COLO668 (cell line): ENCODE results near the gene MRPS24.
"Not testable (repeated sequence)": the region's sequence is repeated elsewhere in the genome, so short reads cannot be mapped to it uniquely, and the experiment has no call there.

ENCODE experiments used
- DNase-seq: peaks from one replicate; lab custom pipeline; 2025; ENCODE audit not compliant: unreplicated experiment; lab: John Stamatoyannopoulos, UW

MRPS24 gene

DNA sequence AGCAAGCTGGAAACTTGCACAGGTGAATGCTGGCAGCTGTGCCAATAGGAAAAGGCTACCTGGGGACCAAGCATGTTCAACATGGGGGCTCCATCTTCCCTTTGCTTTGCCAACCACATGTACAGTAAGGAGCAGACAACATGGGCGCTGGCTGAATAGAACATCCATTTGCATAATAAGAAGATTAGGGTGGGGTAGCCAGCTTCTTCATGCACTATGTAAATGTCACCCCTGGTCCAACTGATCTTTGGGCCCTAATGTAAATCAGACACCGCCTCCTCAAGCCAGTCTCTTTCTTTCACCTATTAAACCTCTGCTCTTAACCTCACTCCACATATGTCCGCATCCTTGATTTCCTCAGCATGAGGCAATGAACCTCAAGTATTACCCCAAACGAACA is 26.0 kb downstream of the MRPS24 start:
- no peak for DNase-seq

DNA sequence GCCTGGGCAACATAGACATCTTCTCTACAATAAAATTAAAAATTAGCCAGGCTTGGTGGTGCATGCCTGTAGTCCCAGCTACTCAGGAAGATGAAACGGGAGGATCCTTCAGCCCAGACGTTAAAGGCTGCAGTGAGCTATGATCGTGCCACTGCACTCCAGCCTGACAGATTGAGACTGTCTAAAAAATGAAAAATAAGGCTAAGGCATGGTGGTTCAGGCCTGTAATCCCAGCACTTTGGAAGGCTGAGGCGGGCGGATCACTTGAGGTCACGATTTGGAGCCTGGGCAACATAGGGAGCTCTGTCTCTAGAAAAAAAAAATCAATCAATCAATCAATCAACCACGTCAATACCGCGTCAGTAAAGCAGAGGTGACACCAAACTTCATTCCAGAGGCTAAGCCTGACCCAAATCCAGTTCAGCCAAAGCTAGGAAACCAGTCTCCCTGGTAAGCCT is 31.1 kb downstream of the MRPS24 start:
- DNase-seq: no peak

DNA sequence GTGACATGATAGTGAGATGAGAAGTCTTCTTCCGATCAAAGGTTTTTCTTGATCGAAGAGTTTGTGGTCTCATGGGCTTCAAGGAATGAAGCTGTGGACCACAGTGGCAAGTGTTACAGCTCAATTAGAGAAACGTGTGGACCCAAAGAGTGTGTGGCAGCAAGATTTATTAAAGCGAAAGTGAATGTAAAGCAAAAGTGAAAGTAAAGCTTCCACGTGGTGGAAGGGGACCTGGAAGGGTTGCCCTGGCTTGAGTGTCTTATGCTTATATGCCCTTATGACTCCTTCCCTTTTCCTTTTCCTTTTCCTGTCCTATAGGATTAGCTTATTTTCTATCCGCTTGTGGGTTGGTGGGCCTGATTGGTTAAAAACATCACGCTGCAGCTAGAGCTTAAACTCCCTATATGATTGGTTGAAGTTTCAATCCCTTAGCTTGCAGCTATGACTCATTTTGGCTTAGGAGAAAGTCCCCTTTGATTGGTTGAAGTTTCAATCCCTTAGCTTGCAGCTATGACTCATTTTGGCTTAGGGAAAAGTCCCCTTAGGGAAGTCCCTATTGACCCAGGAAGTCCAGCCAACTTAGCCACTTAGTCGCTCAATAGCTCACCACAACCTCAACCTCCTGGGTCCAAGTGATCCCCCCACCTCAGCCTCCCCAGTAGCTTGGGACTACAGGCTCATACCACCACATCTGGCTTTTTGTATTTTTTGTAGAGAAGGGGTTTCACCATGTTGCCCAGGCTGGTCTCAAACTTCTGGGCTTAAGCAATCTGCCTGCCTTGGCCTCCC is 34.7 kb downstream of the MRPS24 start:
- DNase-seq: no peak

DNA sequence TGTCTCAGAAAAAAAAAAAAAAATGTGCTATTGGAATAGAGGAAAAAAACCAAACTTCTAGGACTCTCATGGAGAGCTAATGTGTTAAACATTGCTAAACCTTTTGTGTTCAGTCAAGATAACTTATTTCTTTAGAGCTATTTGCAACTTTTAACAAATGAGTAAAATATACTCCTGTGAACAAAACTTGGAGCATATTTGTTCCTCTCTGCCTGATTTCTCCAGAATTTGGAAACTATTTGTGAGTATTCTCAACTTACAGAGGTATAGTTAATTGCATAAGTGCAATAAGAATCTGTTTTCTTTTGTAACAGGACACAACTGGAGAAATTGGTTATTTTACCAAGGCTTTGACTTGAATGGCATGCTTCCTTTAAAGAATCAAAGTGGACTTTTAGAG is 38.4 kb downstream of the MRPS24 start:
- not testable (repeated sequence) for DNase-seq

DNA sequence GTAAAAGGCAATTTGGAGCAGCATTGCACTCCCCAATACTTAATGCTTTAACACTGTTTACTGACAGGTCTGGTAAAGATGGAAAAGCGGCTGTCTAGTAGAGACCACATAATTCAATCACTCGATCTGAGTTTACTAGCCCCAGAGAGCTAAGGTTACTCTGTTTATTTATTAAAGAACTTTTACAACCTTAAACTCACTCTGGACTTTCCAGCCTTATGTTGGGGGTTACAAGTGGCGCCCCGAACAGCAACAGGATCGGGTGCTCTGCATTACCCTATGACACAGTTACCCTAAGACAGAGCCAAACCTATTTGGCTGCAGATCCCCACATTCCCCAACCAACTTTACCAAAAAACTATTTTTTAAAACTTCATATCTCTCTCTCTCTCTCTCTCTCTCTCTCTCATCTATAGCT is 43.9 kb downstream of the MRPS24 start:
- no peak for DNase-seq

DNA sequence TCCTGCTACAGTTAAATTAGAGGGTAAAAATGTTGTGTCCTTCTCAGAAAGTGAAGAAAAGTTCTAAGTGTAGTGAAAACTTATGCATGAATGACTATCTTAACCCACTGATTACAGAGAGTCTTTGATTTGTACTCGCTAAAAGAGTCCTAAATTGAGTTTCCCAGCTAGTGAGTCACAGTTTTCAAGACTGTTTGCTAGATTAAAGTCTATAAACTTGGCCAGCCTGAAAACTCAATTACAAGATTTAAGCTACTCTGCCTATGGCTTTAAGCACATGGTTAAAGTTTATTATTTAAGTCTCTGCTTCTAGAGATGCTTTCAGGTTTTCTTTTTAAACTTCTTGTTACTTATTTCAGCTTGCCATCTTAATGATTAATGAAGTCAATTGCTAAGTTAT is 44.4 kb downstream of the MRPS24 start:
- no peak for DNase-seq

- not testable (repeated sequence) for DNase-seq
These were observed 44.8 kb downstream of the MRPS24 start for GRCh38 chr7:43824513-43824912.

GRCh38 chr7:43823941-43824340 is 45.4 kb downstream of the MRPS24 start:
- DNase-seq: no peak

DNA sequence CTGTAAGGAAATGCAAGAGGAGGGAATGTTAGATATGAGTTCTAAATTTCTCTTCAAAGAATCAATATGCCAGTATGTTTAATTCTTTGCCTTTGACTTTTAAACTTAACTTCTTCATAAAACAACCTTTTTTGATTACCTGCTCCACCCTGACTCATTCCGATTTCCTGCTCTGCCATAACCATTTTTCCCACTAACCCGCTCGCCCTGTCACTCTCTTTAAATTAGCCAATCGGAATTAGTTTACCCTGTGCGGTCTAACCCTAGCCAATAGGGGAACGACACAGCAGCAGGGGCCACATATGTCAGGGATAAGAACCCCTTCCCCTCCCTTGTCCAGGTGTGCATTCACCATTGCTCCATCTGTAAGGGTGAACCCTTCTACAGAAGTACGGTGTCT is 45.9 kb downstream of the MRPS24 start:
- not testable (repeated sequence) for DNase-seq
